GM18868 (cell line): ENCODE results near the gene CCL17.
A peak's percentile ranks its signal among the peaks of the same experiment; 100 is the strongest.
"Not testable (repeated sequence)": the region's sequence is repeated elsewhere in the genome, so short reads cannot be mapped to it uniquely, and the experiment has no call there.

Experiments used
- ATAC-seq: cut with Tn5 transposase; IDR thresholded peaks from one replicate; pipeline ENCODE4 v1.9.1; 2021; ENCODE audit warnings: mild to moderate bottlenecking, moderate library complexity; ENCODE audit not compliant: unreplicated experiment

CCL17 gene

GRCh38 chr16:57427824-57428223 is 23.3 kb downstream of the CCL17 start:
- no peak for ATAC-seq

DNA sequence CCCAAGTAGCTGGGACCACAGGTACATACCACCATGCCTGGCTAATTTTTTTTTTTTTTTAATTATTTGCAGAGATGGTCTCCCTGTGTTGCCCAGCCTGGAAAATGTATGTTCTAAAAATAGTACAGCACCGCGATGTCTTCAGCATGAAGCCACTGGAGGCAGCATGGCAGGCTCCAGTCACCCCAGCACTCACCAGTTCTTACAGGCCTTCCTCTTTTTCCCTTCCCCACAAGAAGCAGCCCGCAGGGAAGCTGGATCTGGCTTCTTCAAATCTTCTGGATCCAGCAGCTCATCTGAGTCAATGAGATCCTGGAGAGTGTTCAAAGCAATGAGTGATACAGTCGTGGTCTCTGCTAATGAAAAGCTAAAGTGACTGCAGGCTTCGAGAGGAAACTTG is 26.4 kb downstream of the CCL17 start:
- ATAC-seq, result no peak

DNA sequence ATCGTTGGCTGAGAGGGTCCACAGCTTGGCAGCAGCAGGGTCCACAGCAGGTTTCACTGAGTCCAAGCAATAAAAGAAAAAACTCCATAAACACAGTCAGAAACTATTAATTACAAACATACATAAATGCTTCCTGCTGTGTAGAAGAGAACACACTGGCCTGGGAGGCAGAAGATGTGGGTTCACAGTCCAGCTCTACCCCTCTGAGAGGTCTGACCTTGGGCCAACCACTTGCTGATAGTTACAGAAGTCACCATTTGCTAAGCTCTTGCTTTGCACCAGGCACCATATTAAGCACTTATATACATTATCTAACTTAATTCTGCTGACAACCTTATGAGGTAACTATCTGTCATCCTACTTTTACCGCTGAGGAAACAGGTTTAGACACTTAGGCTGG is 27.9 kb downstream of the CCL17 start:
- no peak for ATAC-seq

- no peak for ATAC-seq
Observed at GRCh38 chr16:57432989-57433388, 28.4 kb downstream of the CCL17 start.

GRCh38 chr16:57434003-57434402 is 29.4 kb downstream of the CCL17 start:
- no peak for ATAC-seq

- ATAC-seq, result no peak
Observed at GRCh38 chr16:57435838-57436237, 31.3 kb downstream of the CCL17 start.

GRCh38 chr16:57439947-57440346 is 35.4 kb downstream of the CCL17 start:
- ATAC-seq, result not testable (repeated sequence)

- not testable (repeated sequence) for ATAC-seq
Observed at GRCh38 chr16:57440551-57440950, 36.0 kb downstream of the CCL17 start.

DNA sequence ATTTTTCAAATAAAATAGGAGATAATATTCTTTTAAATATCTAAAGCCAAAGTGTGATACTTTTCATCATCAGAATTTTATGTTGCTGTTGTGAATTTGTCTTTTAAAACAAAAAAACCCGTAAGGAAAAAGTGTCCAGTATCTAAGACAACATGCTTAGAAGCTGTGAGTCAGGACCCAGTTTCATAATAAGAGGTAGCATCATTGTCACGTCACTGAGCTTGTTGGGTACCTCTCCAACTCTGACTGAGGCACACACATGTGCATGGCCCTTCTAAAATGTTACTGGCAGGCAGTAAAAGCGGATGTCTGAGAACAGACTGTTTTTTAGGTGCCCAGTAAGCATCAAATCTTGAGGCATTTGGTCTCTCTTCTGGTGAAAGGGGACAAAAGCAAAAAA is 40.1 kb downstream of the CCL17 start:
- no peak for ATAC-seq

DNA sequence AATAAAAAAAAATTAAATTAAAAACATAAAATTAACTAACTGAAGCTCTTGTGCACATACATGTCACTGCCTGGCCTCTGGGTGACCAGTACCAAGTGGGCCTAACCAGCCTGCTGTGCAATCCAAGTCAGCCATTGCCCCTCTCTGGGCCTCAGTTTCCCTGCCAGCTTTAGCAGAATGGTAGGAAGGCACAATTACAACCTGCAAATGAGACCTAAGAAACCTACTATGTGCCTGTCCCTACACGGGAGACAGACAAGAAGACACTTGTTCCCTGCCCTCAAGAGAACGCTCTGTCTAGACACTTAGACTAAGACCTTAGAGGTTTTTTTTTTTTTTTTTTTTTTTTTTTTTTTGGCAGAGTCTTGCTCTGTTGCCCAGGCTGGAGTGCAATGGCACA is 40.9 kb downstream of the CCL17 start:
- no peak for ATAC-seq

- peak; percentile 32 for ATAC-seq
Observed at GRCh38 chr16:57446531-57447185, 42.1 kb downstream of the CCL17 start.

- ATAC-seq, result peak; percentile 99
Observed at GRCh38 chr16:57447186-57447962, 42.8 kb downstream of the CCL17 start, which contains the start of the genes CIAPIN1 and COQ9. Gene CIAPIN1, minus strand, starts transcription at chr16:57447385. Its CDS starts 6,457 bp downstream, at chr16:57440928. Gene COQ9, plus strand, starts transcription at chr16:57447479. Its CDS starts 27 bp downstream, at chr16:57447506.

DNA sequence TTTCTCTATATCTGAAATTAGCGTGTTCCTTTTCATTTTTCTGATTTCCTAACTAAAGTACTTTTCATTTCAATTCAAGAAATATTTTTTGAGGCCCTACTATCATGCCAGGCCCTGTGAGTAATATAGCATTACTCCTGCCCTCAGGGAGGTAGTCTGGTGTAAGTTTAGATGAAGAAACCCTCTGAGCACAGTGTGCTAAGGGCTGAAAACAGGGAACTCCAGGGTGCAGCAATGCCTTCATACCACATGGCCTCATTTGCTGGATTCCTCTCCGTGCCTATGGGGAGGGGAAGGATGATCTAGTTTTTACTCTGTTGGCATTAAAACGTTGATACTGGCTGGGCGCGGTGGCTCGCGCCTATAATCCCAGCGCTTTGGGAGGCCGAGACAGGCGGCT is 47.5 kb downstream of the CCL17 start:
- ATAC-seq, result no peak

DNA sequence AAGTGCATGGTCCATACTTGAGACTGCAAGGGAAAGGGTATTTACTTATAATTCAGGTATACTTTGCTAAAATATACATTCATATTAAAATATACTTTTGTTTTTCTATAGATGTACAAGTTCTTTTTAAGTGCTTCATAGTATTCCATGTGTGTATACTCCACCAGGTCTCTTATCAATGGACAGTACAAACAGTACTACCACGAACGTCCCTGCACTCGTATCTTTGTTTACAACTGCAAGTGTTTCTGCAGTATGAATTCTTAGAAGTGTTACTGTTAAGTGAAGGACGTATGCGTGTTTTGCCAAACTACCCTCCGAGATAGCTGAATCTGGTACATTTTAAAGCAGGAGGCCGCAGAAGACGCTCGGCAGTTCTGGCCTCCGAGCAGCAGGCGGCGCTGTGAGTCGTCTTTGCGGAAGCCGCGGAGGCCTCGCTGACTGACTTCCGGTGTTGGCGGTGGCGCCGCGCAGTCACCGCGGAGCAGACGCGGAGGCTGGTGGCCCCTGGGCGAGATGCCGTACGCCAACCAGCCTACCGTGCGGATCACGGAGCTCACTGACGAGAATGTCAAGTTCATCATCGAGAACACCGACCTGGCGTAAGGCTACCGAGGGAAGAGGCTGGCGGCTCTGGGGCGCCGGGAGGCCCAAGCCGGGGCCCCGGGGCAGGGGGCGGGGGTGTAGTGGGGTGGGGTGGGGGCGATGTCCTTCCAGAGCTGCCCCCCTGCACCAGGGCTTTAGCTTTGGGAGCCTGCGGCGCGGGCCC is 57.8 kb downstream of the CCL17 start, which contains the start of gene POLR2C:
Gene POLR2C, plus strand, starts transcription at position 471 of the 769 bp plus-strand sequence. Its CDS starts 46 bp downstream, at position 517.
- ATAC-seq, result peak; percentile 97

- no peak for ATAC-seq
Observed at GRCh38 chr16:57462978-57463362, 58.4 kb downstream of the CCL17 start.

- ATAC-seq, result no peak
Observed at GRCh38 chr16:57464523-57464922, 60.0 kb downstream of the CCL17 start.
